Neural cell (in vitro differentiated cells): Measurements from ENCODE around the gene GRHL1. TPM values are rescaled to one million over a fixed set of nuclear protein-coding genes. Genes with fewer than 3 reads are reported as not detected.

Experiments used
- H2AFZ ChIP-seq: fragments of 200-600, 300-800 bp; sonication (generic), shearing (Covaris generic); 2 replicates; pipeline ENCODE4 v1.6.0; 2014; ENCODE audit warnings: low read depth, mild to moderate bottlenecking, antibody characterized with exemption, low read length, moderate library complexity
- H3F3A ChIP-seq: fragments of 200-600 bp; shearing (Covaris generic); 2 replicates; pipeline ENCODE4 v1.6.1; 2016; ENCODE audit warnings: mild to moderate bottlenecking, moderate library complexity, mixed read lengths, antibody characterized with exemption, low read length; ENCODE audit not compliant: insufficient read depth, poor library complexity, severe bottlenecking
- H3K27ac ChIP-seq: fragments of 200-600, 300-800 bp; sonication (generic), shearing (Covaris generic); 2 replicates; pipeline ENCODE4 v1.5.1; 2014; ENCODE audit warnings: mild to moderate bottlenecking, low read length, moderate library complexity
- H3K27me3 ChIP-seq: fragments of 300-800, 200-600 bp; sonication (generic), shearing (Covaris generic); 2 replicates; pipeline ENCODE4 v1.6.0; 2014; ENCODE audit warnings: mild to moderate bottlenecking, low read depth, low read length, moderate library complexity; ENCODE audit not compliant: insufficient read depth
- H3K36me3 ChIP-seq: fragments of 300-800, 200-600 bp; sonication (generic), shearing (Covaris generic); 2 replicates; pipeline ENCODE4 v1.5.1; 2014; ENCODE audit warnings: mild to moderate bottlenecking, antibody characterized with exemption, low read length, moderate library complexity; ENCODE audit not compliant: insufficient read depth
- H3K4me2 ChIP-seq: fragments of 300-800, 200-600 bp; sonication (generic), shearing (Covaris generic); 2 replicates; pipeline ENCODE4 v1.6.0; 2014; ENCODE audit warnings: mild to moderate bottlenecking, low read length
- H3K4me3 ChIP-seq: fragments of 300-800, 200-600 bp; sonication (generic), shearing (Covaris generic); 2 replicates; pipeline ENCODE4 v1.5.1; 2014; ENCODE audit warnings: mild to moderate bottlenecking, low read length, moderate library complexity
- H3K79me2 ChIP-seq: fragments of 200-600 bp; shearing (Covaris generic); replicated peaks from 2 replicates; pipeline ENCODE4 v1.6.0; 2014; ENCODE audit warnings: mild to moderate bottlenecking, low read length, moderate library complexity; ENCODE audit not compliant: insufficient read depth
- H3K9ac ChIP-seq: fragments of 300-800, 200-600 bp; sonication (generic), shearing (Covaris generic); 2 replicates; pipeline ENCODE4 v1.6.1; 2016; ENCODE audit warnings: mild to moderate bottlenecking, low read length, mixed read lengths
- H3K9me2 ChIP-seq: fragments of 200-600 bp; shearing (Covaris generic); 2 replicates; pipeline ENCODE4 v1.6.1; 2016; ENCODE audit warnings: mild to moderate bottlenecking, low read length, mixed read lengths; ENCODE audit not compliant: insufficient read depth
- H3K9me3 ChIP-seq: fragments of 200-600, 300-800 bp; sonication (generic), shearing (Covaris generic); 2 replicates; pipeline ENCODE4 v1.6.1; 2016; ENCODE audit warnings: mild to moderate bottlenecking, mixed run types, low read length, moderate library complexity, mixed read lengths
- H4K20me1 ChIP-seq: fragments of 200-600 bp; shearing (Covaris generic); 2 replicates; pipeline ENCODE4 v1.6.1; 2016; ENCODE audit warnings: mild to moderate bottlenecking, mixed run types; ENCODE audit not compliant: insufficient read depth
- EP300 ChIP-seq: fragments of 450-650 bp; conservative IDR thresholded peaks from 2 replicates; pipeline ENCODE4 v1.6.1; 2014; ENCODE audit warnings: antibody characterized with exemption, mild to moderate bottlenecking, moderate library complexity; ENCODE audit not compliant: poor library complexity, severe bottlenecking
- EZH2 ChIP-seq: fragments of 200-600, 300-800 bp; shearing (Covaris generic), sonication (generic); IDR thresholded peaks from 2 replicates; pipeline ENCODE4 v1.6.1; 2014; ENCODE audit warnings: antibody characterized with exemption, low read length, borderline replicate concordance, mild to moderate bottlenecking; ENCODE audit not compliant: insufficient read depth, poor library complexity, severe bottlenecking
- MXI1 ChIP-seq: fragments of 450-650 bp; conservative IDR thresholded peaks from 2 replicates; pipeline ENCODE4 v1.6.1; 2014; ENCODE audit warnings: antibody characterized with exemption, mild to moderate bottlenecking; ENCODE audit not compliant: poor library complexity, severe bottlenecking
- POLR2AphosphoS5 ChIP-seq: IDR thresholded peaks from 2 replicates; pipeline ENCODE4 v1.6.1; 2012
- RAD21 ChIP-seq: fragments of 450-650 bp; conservative IDR thresholded peaks from 2 replicates; pipeline ENCODE4 v1.6.1; 2014; ENCODE audit warnings: antibody characterized with exemption, mild to moderate bottlenecking, moderate library complexity
- SMC3 ChIP-seq: fragments of 450-650 bp; conservative IDR thresholded peaks from 2 replicates; pipeline ENCODE4 v1.6.1; 2014; ENCODE audit warnings: antibody characterized with exemption, mild to moderate bottlenecking, moderate library complexity; ENCODE audit not compliant: poor library complexity
- TAF1 ChIP-seq: IDR thresholded peaks from 2 replicates; pipeline ENCODE4 v1.6.1; 2012; ENCODE audit warnings: low read depth
- polyA plus RNA-seq: library from polyadenylated mRNA; depleted of rRNA; stranded (reverse); fragments of >200 nt; gene quantifications from 2 replicates; pipeline ENCODE4 v1.2.3, GENCODE V29; 2014
- TF ChIP-seq, protein P1 (sequence below): IDR thresholded peaks from 2 replicates; pipeline ENCODE4 v1.6.1; 2012; ENCODE audit warnings: borderline replicate concordance
- TF ChIP-seq, protein P2 (sequence below): fragments of 450-650 bp; IDR thresholded peaks from 2 replicates; pipeline ENCODE4 v1.5.1; 2014; ENCODE audit warnings: antibody characterized with exemption, mild to moderate bottlenecking, moderate library complexity; ENCODE audit not compliant: poor library complexity, severe bottlenecking

GRHL1 gene
- polyA plus RNA-seq, 1 donor from 2014 or later = 26.3 TPM

GRCh38 chr2:10022966-10023662 is 71.6 kb downstream of the GRHL1 start:
- Histone ChIP-seq H3K9me2 (no peaks in the 10 kb centered on the region), H3K9me3 (no peaks in the 10 kb centered on the region), H4K20me1 (no peaks in the 10 kb centered on the region), H3K4me3 (no peak overlapping the region), H3K36me3 (no peaks in the 10 kb centered on the region), H3K27me3 (no peaks in the 10 kb centered on the region), H3K9ac (no peak overlapping the region), H2AFZ (no peak overlapping the region), H3F3A (no peaks in the 10 kb centered on the region), H3K27ac (no peak overlapping the region), H3K4me2 (no peak overlapping the region), H3K79me2 (no peaks in the 10 kb centered on the region)
- TF ChIP-seq RAD21 (no peak), EP300 (no peak), POLR2AphosphoS5 (no peak), TAF1 (no peak), SMC3 (no peak), EZH2 (no peak), MXI1 (no peak)
- TF ChIP-seq, protein P1, sequence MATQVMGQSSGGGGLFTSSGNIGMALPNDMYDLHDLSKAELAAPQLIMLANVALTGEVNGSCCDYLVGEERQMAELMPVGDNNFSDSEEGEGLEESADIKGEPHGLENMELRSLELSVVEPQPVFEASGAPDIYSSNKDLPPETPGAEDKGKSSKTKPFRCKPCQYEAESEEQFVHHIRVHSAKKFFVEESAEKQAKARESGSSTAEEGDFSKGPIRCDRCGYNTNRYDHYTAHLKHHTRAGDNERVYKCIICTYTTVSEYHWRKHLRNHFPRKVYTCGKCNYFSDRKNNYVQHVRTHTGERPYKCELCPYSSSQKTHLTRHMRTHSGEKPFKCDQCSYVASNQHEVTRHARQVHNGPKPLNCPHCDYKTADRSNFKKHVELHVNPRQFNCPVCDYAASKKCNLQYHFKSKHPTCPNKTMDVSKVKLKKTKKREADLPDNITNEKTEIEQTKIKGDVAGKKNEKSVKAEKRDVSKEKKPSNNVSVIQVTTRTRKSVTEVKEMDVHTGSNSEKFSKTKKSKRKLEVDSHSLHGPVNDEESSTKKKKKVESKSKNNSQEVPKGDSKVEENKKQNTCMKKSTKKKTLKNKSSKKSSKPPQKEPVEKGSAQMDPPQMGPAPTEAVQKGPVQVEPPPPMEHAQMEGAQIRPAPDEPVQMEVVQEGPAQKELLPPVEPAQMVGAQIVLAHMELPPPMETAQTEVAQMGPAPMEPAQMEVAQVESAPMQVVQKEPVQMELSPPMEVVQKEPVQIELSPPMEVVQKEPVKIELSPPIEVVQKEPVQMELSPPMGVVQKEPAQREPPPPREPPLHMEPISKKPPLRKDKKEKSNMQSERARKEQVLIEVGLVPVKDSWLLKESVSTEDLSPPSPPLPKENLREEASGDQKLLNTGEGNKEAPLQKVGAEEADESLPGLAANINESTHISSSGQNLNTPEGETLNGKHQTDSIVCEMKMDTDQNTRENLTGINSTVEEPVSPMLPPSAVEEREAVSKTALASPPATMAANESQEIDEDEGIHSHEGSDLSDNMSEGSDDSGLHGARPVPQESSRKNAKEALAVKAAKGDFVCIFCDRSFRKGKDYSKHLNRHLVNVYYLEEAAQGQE = no peak
- TF ChIP-seq, protein P2, sequence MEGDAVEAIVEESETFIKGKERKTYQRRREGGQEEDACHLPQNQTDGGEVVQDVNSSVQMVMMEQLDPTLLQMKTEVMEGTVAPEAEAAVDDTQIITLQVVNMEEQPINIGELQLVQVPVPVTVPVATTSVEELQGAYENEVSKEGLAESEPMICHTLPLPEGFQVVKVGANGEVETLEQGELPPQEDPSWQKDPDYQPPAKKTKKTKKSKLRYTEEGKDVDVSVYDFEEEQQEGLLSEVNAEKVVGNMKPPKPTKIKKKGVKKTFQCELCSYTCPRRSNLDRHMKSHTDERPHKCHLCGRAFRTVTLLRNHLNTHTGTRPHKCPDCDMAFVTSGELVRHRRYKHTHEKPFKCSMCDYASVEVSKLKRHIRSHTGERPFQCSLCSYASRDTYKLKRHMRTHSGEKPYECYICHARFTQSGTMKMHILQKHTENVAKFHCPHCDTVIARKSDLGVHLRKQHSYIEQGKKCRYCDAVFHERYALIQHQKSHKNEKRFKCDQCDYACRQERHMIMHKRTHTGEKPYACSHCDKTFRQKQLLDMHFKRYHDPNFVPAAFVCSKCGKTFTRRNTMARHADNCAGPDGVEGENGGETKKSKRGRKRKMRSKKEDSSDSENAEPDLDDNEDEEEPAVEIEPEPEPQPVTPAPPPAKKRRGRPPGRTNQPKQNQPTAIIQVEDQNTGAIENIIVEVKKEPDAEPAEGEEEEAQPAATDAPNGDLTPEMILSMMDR = no peak

DNA sequence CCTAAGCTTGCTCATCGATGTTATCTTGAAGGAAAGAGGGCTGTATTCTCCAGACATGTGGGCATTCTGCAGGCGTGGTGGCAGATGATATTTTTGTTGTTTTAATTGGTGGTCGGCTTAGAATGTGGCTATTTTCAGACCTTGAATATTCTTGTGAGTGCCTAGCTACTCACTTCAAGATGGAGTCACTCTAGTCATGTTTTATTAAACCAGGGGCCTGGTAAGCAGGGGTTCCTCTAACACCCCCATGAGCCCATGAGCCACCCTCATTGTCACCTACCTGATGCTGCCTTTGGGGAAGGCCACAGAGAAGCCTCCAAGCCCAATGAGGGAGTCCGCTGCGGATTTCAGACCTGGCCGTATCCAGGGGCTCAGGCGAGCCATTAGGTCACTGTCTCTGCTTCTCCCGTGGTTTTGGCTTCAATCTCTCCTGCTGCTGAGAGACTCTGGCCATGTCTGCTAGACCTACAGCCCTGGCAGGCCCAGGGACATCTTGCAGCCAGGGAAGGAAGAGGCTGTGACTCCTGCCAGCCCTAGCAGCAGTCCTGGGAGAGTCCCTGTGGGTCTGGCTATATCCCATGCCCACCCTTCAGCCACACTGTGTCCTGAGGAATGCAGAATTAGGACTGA is 75.6 kb downstream of the GRHL1 start:
- no peaks in the 10 kb centered on the region for H3K9me3 ChIP-seq
- TF ChIP-seq EP300 (no peak), SMC3 (no peak), EZH2 (no peak), RAD21 (no peak), MXI1 (no peak), TAF1 (no peak)
- TF ChIP-seq, protein P1 = no peak
- TF ChIP-seq, protein P2 = no peak
- H3K36me3 ChIP-seq = no peaks in the 10 kb centered on the region
- H3K27me3 ChIP-seq = no peaks in the 10 kb centered on the region
- H3K9me2 ChIP-seq = no peaks in the 10 kb centered on the region
- no peak overlapping the region for H3K27ac ChIP-seq
- no peaks in the 10 kb centered on the region for H4K20me1 ChIP-seq
- H3K4me2 ChIP-seq = no peak overlapping the region
- no peak overlapping the region for H2AFZ ChIP-seq
- no peaks in the 10 kb centered on the region for H3K79me2 ChIP-seq
- H3K9ac ChIP-seq = no peak overlapping the region
- H3K4me3 ChIP-seq = no peak overlapping the region
- H3F3A ChIP-seq = no peaks in the 10 kb centered on the region
